B cell (primary cell): ENCODE results near the gene EPHB6.

Experiments
- EZH2 ChIP-seq: IDR thresholded peaks from 2 replicates; pipeline ENCODE4 v1.6.1; 2012; ENCODE audit warnings: borderline replicate concordance, low read depth, mild to moderate bottlenecking, moderate library complexity, low read length; ENCODE audit not compliant: insufficient read depth, poor library complexity, severe bottlenecking
- TF ChIP-seq, protein P1 (sequence below): fragments of 200-600 bp; IDR thresholded peaks from one replicate; pipeline ENCODE4 v1.8.0; 2022; ENCODE audit warnings: antibody characterized with exemption, mild to moderate bottlenecking

DNA sequence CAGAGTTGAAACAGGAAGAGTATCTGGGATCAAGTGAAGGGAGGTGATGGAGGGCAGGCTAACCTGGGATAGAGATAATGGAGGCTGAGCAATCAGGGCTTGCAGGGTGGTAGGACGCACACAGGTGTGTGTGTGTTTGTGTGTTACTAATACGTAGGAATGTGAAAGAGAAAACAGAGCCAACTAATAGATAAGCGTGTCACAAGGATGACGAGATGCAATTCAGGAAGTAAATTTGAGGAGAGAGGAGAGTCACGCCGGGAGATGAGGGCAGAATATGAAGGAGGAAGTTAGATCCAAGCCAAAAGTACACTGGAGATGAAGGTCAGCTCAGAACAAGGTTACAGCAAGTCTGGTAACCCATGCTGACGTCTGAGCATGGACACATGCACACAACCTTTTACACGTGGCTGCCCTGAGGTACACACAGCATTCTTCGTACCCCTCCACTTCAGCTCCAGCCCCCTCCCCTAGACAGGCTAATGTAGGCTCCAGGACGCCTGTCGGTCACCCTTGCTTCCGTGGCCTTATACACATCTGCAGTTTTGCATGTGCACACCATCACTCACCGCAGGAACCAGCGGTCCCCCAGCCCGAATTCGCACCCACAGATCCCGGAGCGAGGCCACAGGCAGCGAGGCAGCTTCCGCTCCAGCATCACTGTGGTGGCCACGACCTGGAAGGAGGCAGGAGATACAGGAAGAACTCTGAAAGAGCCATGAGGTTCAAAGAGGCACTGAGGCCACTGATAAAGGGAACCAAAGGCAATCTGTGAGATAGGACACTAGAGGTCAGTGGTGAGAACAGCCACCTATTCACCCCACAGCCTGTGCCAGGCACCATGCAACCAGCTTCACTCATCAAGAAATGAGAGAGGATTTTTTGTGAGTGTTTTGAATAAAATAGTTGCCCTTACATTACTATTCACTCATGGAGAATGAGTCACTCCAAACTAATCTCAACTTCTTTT is 54.3 kb downstream of the EPHB6 start:
- TF ChIP-seq, protein P1, sequence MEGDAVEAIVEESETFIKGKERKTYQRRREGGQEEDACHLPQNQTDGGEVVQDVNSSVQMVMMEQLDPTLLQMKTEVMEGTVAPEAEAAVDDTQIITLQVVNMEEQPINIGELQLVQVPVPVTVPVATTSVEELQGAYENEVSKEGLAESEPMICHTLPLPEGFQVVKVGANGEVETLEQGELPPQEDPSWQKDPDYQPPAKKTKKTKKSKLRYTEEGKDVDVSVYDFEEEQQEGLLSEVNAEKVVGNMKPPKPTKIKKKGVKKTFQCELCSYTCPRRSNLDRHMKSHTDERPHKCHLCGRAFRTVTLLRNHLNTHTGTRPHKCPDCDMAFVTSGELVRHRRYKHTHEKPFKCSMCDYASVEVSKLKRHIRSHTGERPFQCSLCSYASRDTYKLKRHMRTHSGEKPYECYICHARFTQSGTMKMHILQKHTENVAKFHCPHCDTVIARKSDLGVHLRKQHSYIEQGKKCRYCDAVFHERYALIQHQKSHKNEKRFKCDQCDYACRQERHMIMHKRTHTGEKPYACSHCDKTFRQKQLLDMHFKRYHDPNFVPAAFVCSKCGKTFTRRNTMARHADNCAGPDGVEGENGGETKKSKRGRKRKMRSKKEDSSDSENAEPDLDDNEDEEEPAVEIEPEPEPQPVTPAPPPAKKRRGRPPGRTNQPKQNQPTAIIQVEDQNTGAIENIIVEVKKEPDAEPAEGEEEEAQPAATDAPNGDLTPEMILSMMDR, result peak; percentile 29
- TF ChIP-seq EZH2, result no peak
